Hepatocyte (in vitro differentiated cells): ENCODE measurements around the gene TOLLIP.

ENCODE experiments used
- CTCF ChIP-seq: fragments of 200-600 bp; sonication (generic); IDR thresholded peaks from 2 replicates; pipeline ENCODE4 v1.5.1; 2016; ENCODE audit warnings: antibody characterized with exemption, mild to moderate bottlenecking; ENCODE audit not compliant: poor library complexity
- EZH2 ChIP-seq: fragments of 200-600 bp; sonication (generic); IDR thresholded peaks from 2 replicates; pipeline ENCODE4 v1.6.1; 2016; ENCODE audit warnings: antibody characterized with exemption, mild to moderate bottlenecking, borderline replicate concordance

GRCh38 chr11:1287928-1288327 lies 21.5 kb downstream of the TOLLIP start:
- TF ChIP-seq CTCF (no peak), EZH2 (no peak)
